ENCODE data around the gene BMP8A. TPM values are rescaled to one million over a fixed set of nuclear protein-coding genes. Genes with fewer than 3 reads are reported as not detected.

BMP8A gene
- total RNA-seq, 1 donor from 2014 or later = 0.29 TPM

DNA sequence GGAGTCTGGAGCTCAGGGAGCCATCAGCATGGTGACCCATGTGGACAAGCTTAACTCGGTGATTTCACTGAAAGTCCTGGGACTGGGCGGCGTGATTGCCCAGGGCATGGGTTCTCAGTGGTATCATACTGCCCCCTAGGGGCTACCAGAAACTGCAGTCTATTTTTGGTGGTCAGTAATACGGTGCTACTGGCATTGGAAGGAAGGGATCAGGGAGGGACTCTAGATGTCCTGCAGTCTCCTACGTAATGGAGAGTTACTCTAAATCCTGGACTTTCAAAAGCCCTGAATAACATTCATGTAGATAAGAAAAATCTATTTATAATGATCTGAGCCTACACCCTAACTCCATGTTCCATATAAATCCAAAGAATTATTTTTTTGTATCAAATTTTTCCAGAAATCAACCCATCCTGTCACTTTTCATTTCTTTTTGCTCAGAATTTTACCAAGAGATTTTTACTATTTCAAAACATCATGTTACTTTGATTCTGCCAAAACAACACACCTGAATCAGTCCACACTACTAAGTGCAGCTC is 47.9 kb downstream of the BMP8A start:
- Histone ChIP-seq H3K4me3 (no peak overlapping the region), H3K27me3 (no peaks in the 10 kb centered on the region), H3K36me3 (peaks cover 4% of the 10 kb centered on the region), H3K4me1 (peaks cover 5% of the 10 kb centered on the region), H3K9me3 (no peaks in the 10 kb centered on the region), H3K27ac (no peak overlapping the region)
- DNase-seq = peak; percentile 73
- TF ChIP-seq, protein P1, sequence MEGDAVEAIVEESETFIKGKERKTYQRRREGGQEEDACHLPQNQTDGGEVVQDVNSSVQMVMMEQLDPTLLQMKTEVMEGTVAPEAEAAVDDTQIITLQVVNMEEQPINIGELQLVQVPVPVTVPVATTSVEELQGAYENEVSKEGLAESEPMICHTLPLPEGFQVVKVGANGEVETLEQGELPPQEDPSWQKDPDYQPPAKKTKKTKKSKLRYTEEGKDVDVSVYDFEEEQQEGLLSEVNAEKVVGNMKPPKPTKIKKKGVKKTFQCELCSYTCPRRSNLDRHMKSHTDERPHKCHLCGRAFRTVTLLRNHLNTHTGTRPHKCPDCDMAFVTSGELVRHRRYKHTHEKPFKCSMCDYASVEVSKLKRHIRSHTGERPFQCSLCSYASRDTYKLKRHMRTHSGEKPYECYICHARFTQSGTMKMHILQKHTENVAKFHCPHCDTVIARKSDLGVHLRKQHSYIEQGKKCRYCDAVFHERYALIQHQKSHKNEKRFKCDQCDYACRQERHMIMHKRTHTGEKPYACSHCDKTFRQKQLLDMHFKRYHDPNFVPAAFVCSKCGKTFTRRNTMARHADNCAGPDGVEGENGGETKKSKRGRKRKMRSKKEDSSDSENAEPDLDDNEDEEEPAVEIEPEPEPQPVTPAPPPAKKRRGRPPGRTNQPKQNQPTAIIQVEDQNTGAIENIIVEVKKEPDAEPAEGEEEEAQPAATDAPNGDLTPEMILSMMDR (IDR thresholded peaks at IDR 0.05) = peak; percentile 91
- intact Hi-C loops (cut with DNase I) = loop anchor here (10.0 kb wide), 1 partner anchor 445 kb away; no protein-coding TSS in a partner anchor
- ATAC-seq = peak; percentile 93

- Histone ChIP-seq H3K36me3 (peaks cover 4% of the 10 kb centered on the region), H3K9me3 (no peaks in the 10 kb centered on the region), H3K27ac (no peak overlapping the region), H3K27me3 (no peaks in the 10 kb centered on the region), H3K4me1 (peaks cover 5% of the 10 kb centered on the region), H3K4me3 (no peak overlapping the region)
- ATAC-seq (peak; percentile 90), DNase-seq (peak; percentile 88)
- intact Hi-C loops (cut with DNase I) = no loop called here
- TF ChIP-seq, protein P1 (IDR thresholded peaks at IDR 0.05) = no peak
Observed at GRCh38 chr1:39540504-39541031, 49.1 kb downstream of the BMP8A start.

GRCh38 chr1:39542924-39543323 is 51.5 kb downstream of the BMP8A start:
- Histone ChIP-seq H3K4me1 (peaks cover 5% of the 10 kb centered on the region), H3K27me3 (no peaks in the 10 kb centered on the region), H3K27ac (no peak overlapping the region), H3K9me3 (no peaks in the 10 kb centered on the region), H3K4me3 (no peak overlapping the region), H3K36me3 (peaks cover 10% of the 10 kb centered on the region)
- DNase-seq (no peak), ATAC-seq (no peak)
- TF ChIP-seq, protein P1 (IDR thresholded peaks at IDR 0.05) = no peak
- intact Hi-C loops (cut with DNase I) = no loop called here

DNA sequence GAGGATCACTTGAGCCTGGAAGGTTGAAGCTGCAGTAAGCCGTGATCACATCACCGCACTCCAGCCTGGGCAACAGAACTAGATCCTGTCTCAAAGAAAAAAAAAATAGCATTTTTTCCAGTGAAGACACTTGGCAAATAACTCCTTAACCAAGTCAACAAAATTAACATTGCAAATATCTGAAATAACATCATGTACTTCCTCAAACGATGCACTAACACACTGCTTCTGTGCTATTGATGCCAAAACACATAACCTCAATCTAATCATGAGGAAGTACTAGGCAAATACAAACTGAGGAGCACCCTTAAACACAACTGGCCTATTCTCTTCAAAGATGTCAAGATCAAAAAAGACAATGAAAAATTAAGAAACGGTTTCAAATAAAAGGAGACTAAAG is 52.9 kb downstream of the BMP8A start:
- Histone ChIP-seq H3K27me3 (no peaks in the 10 kb centered on the region), H3K4me1 (peaks cover 3% of the 10 kb centered on the region), H3K27ac (no peak overlapping the region), H3K36me3 (peaks cover 17% of the 10 kb centered on the region), H3K4me3 (no peak overlapping the region), H3K9me3 (no peaks in the 10 kb centered on the region)
- ATAC-seq (peak; percentile 13), DNase-seq (no peak)
- intact Hi-C loops (cut with DNase I) = no loop called here
- TF ChIP-seq, protein P1 (IDR thresholded peaks at IDR 0.05) = no peak

- intact Hi-C loops (cut with DNase I) = no loop called here
- TF ChIP-seq, protein P1 (IDR thresholded peaks at IDR 0.05) = no peak
Observed at GRCh38 chr1:39545531-39545930, 54.1 kb downstream of the BMP8A start.

More at GRCh38 chr1:39545531-39545930, 54.1 kb downstream of the BMP8A start:
- Histone ChIP-seq H3K27ac (no peak overlapping the region), H3K9me3 (no peaks in the 10 kb centered on the region), H3K27me3 (no peaks in the 10 kb centered on the region), H3K4me3 (no peak overlapping the region), H3K36me3 (peaks cover 17% of the 10 kb centered on the region), H3K4me1 (no peaks in the 10 kb centered on the region)
- DNase-seq (no peak), ATAC-seq (no peak)
